Neutrophil (primary cell): Measurements from ENCODE around the gene PDE4D.

Source experiments
- H3K27ac ChIP-seq: fragments of 200-600 bp; sonication (generic); 2 replicates; pipeline ENCODE4 v1.5.1; 2016; ENCODE audit warnings: mild to moderate bottlenecking, moderate library complexity
- H3K27me3 ChIP-seq: fragments of 200-600 bp; sonication (generic); 2 replicates; pipeline ENCODE4 v1.6.0; 2016; ENCODE audit warnings: mild to moderate bottlenecking
- H3K36me3 ChIP-seq: fragments of 200-600 bp; sonication (generic); 2 replicates; pipeline ENCODE4 v1.5.1; 2017
- H3K4me1 ChIP-seq, 2 experiments: fragments of 200-600 bp in 1 of 2; sonication (generic) in 1 of 2; 1 replicate in 1 of 2; 2 replicates in 1 of 2; pipeline versions ENCODE4 v1.5.1 to v1.6.1; 2013 to 2016; ENCODE audit warnings: low read depth in 1 of 2, low read length in 1 of 2, mild to moderate bottlenecking in 1 of 2, moderate library complexity in 1 of 2; ENCODE audit not compliant: control insufficient read depth in 1 of 2, insufficient read depth in 1 of 2
- H3K4me3 ChIP-seq, 2 experiments: fragments of 200-600 bp in 1 of 2; sonication (generic) in 1 of 2; 1 replicate in 1 of 2; 2 replicates in 1 of 2; pipeline ENCODE4 v1.5.1; 2013 to 2016; ENCODE audit warnings: low read depth in 1 of 2, low read length in 1 of 2, mild to moderate bottlenecking in 1 of 2, moderate library complexity in 1 of 2
- H3K9me3 ChIP-seq: fragments of 200-600 bp; sonication (generic); 2 replicates; pipeline ENCODE4 v1.5.1; 2016
- TF ChIP-seq, protein P1 (sequence below): fragments of 200-600 bp; sonication (generic); IDR thresholded peaks from 2 replicates; pipeline ENCODE4 v1.5.1; 2016; ENCODE audit warnings: antibody characterized with exemption

Gene PDE4D

DNA sequence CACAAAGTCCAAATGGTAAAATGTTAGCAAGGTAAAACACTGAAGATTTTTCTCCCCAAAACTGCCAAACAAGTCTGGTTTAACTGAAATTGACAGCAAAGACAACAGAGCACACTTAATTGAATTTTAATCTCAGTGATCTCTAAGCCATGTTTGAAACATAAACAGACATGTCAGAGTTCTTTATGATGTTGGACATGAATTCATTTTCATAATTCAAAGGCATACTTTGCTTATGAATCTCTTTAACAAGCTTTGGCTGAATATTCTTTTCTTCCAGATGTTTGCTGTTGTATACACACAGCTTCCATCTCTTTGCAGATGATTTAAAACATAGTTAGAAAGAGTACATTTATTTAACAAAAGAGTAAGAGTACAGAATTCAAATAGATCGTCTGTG, 801.6 kb downstream of the PDE4D start:
- no peak overlapping the region for H3K27ac ChIP-seq
- no peak overlapping the region for H3K4me3 ChIP-seq
- TF ChIP-seq, protein P1, sequence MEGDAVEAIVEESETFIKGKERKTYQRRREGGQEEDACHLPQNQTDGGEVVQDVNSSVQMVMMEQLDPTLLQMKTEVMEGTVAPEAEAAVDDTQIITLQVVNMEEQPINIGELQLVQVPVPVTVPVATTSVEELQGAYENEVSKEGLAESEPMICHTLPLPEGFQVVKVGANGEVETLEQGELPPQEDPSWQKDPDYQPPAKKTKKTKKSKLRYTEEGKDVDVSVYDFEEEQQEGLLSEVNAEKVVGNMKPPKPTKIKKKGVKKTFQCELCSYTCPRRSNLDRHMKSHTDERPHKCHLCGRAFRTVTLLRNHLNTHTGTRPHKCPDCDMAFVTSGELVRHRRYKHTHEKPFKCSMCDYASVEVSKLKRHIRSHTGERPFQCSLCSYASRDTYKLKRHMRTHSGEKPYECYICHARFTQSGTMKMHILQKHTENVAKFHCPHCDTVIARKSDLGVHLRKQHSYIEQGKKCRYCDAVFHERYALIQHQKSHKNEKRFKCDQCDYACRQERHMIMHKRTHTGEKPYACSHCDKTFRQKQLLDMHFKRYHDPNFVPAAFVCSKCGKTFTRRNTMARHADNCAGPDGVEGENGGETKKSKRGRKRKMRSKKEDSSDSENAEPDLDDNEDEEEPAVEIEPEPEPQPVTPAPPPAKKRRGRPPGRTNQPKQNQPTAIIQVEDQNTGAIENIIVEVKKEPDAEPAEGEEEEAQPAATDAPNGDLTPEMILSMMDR: no peak
- no peaks in the 10 kb centered on the region for H3K4me1 ChIP-seq
- no peaks in the 10 kb centered on the region for H3K9me3 ChIP-seq
- no peaks in the 10 kb centered on the region for H3K27me3 ChIP-seq
- no peaks in the 10 kb centered on the region for H3K36me3 ChIP-seq

GRCh38 chr5:59090323-59090722, 803.2 kb downstream of the PDE4D start:
- H3K36me3 ChIP-seq: no peaks in the 10 kb centered on the region
- H3K4me1 ChIP-seq: no peaks in the 10 kb centered on the region
- H3K27me3 ChIP-seq: no peaks in the 10 kb centered on the region
- H3K9me3 ChIP-seq: no peaks in the 10 kb centered on the region
- H3K27ac ChIP-seq: no peak overlapping the region
- TF ChIP-seq, protein P1: no peak
- H3K4me3 ChIP-seq: no peak overlapping the region

DNA sequence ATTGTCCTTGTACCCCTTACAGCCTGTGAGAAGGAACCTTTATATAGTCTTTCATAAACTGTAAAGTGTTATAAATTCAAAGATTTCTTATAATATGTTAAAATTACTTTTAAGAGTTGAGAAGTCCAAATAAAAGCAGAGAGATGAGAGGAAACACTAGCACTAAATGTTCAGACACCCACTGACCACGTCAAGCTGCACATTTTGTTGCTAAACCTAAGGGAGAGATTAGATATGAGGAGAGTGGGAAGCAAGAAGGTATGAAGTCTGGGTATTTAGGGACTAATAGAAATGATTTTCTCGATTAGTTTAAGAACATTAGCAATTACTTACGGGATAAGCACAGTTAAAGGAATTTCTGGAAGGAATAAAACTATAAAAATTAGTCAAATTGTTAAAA, 803.8 kb downstream of the PDE4D start:
- Histone ChIP-seq H3K4me1 (no peaks in the 10 kb centered on the region), H3K36me3 (no peaks in the 10 kb centered on the region), H3K9me3 (no peaks in the 10 kb centered on the region), H3K27me3 (no peaks in the 10 kb centered on the region), H3K27ac (no peak overlapping the region), H3K4me3 (no peak overlapping the region)
- TF ChIP-seq, protein P1: no peak

DNA sequence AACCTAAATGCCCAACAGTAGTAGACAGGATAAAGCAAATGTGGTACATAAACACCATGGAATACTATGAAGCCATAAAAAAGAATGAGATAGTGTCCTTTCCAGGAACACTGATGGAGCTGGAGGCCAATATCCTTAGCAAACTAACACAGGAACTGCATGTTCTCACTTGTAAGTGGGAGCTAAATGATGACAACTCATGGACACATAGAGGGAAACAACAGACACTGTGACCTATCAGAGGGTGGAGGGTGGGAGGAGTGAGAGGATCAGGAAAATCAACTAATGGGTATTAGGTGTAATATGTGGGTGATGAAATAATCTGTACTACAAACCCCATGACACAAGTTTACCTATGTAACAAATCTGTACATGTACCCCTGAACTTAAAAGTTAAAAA, 805.0 kb downstream of the PDE4D start:
- Histone ChIP-seq H3K27me3 (no peaks in the 10 kb centered on the region), H3K4me3 (no peak overlapping the region), H3K27ac (no peak overlapping the region), H3K36me3 (no peaks in the 10 kb centered on the region), H3K4me1 (no peaks in the 10 kb centered on the region), H3K9me3 (no peaks in the 10 kb centered on the region)
- TF ChIP-seq, protein P1: no peak

- TF ChIP-seq, protein P1: no peak
- Histone ChIP-seq H3K36me3 (no peaks in the 10 kb centered on the region), H3K27ac (no peak overlapping the region), H3K27me3 (no peaks in the 10 kb centered on the region), H3K9me3 (no peaks in the 10 kb centered on the region), H3K4me3 (no peak overlapping the region), H3K4me1 (no peaks in the 10 kb centered on the region)
Observed at GRCh38 chr5:59086024-59086423, 807.5 kb downstream of the PDE4D start.

- Histone ChIP-seq H3K9me3 (no peaks in the 10 kb centered on the region), H3K4me3 (no peak overlapping the region), H3K27ac (no peak overlapping the region), H3K36me3 (no peaks in the 10 kb centered on the region), H3K4me1 (no peaks in the 10 kb centered on the region), H3K27me3 (no peaks in the 10 kb centered on the region)
- TF ChIP-seq, protein P1: no peak
Observed at GRCh38 chr5:59081693-59082092, 811.8 kb downstream of the PDE4D start.
